GM21360 (cell line): Measurements from ENCODE around the gene LACRT.
"Not testable (repeated sequence)": the region's sequence is repeated elsewhere in the genome, so short reads cannot be mapped to it uniquely, and the experiment has no call there.

Source experiments
- ATAC-seq: cut with Tn5 transposase; IDR thresholded peaks from one replicate; pipeline ENCODE4 v1.9.1; 2021; ENCODE audit warnings: mild to moderate bottlenecking, moderate library complexity; ENCODE audit not compliant: unreplicated experiment

Gene LACRT

GRCh38 chr12:54641089-54641488, 6.4 kb upstream of the LACRT start:
- no peak for ATAC-seq

GRCh38 chr12:54639112-54639511, 4.4 kb upstream of the LACRT start:
- ATAC-seq: not testable (repeated sequence)

GRCh38 chr12:54631988-54632728, 2.5 kb downstream of the LACRT start:
- ATAC-seq: no peak

GRCh38 chr12:54631551-54631950, 3.1 kb downstream of the LACRT start:
- no peak for ATAC-seq

GRCh38 chr12:54629925-54630324, 4.8 kb downstream of the LACRT start:
- ATAC-seq: no peak

- no peak for ATAC-seq
These were observed 6.4 kb downstream of the LACRT start for GRCh38 chr12:54628186-54628846.

GRCh38 chr12:54627304-54627703, 7.4 kb downstream of the LACRT start:
- no peak for ATAC-seq

GRCh38 chr12:54625598-54625997, 9.1 kb downstream of the LACRT start:
- ATAC-seq: no peak

DNA sequence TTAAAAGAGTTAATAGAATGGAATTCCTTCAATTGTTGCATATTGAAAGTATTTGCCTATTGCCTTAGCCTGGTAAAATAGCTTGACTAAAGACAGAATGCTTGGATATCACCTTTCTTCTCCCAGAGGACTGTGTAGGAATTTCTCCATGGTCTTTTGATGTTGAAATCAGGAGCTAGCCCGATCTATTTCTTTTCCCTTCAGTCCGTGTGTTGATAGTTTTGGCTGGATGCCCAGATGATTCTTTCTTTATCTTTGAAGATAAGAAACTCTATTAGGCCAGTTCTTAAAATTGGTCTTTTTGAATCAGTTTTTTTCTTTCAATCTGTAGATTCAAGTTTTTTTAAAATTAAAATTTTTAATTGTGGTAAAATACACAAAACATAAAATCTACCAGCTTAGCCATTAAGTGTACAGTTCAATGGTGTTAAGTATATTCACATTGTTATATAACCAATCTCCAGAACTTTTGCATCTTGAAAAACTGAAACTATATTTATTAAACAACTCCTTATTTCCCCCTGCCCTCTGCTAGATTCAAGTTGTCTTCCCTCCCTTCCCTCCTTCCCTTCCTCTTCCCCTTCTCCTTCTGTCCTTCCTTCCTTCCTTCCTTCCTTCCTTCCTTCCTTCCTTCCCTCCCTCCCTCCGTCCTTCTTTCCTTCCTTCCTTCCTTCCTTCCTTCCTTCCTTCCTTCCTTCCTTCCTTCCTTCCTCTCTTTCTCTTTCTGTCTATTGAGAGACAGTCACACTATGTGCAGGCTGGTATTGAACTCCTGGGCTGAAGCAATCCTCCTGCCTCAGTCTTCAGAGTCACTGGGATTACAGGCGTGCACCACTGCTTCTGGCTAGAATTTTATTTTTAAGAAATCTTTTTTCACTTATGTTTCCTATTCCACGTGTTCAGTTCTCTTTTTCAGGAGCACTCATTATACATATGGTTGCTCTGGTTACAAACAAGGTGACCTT, 10.1 kb downstream of the LACRT start:
- no peak for ATAC-seq

- no peak for ATAC-seq
These were observed 12.1 kb downstream of the LACRT start for GRCh38 chr12:54622463-54623183.

- no peak for ATAC-seq
These were observed 17.6 kb downstream of the LACRT start for GRCh38 chr12:54616933-54617680.

DNA sequence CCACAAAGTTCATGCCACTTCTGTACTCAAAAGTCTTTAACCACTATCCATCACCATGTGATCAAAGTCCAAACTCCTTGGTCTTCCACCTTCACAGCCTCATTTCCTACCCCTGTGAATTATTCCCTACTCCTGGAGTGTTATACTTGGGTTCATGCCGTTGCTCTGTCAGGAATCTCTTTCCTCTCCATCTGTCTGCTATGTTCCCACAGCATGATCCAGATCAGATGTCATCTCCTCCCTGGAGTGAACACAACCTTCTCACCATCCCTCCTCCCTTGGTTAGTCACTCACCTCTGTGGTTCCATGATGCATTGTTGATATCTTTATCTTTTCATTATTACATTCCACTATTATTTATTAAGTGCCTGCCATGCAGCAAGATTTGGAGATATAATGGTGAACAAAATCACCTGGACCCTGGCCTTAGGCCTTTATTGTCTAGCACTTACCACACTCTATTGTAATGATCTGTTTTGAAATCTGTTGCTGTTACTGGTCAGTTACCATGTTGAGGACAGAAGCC, 22.4 kb downstream of the LACRT start:
- no peak for ATAC-seq

GRCh38 chr12:54611715-54612149, 23.0 kb downstream of the LACRT start:
- ATAC-seq: no peak

DNA sequence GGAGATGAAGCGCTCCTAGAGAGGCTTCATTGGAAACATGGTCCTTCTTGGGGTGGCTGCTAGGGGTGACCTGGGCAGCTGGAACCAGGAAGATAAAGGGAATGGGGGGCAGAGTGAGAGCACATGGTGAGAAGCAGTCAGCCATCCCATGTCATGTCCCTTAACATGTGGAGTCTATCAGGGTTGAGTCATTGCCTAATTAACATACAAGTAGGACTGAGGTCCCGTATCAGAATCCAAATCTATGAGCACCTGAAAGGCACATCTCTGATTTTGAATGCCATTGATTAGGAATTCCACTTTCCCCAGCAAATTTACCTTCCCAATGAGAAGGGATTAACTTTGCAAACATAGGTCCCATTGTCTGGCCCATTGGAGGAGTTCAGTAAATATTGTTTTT, 25.9 kb downstream of the LACRT start:
- ATAC-seq: no peak

GRCh38 chr12:54608156-54608555, 26.5 kb downstream of the LACRT start:
- no peak for ATAC-seq

GRCh38 chr12:54606556-54606955, 28.1 kb downstream of the LACRT start:
- ATAC-seq: no peak

DNA sequence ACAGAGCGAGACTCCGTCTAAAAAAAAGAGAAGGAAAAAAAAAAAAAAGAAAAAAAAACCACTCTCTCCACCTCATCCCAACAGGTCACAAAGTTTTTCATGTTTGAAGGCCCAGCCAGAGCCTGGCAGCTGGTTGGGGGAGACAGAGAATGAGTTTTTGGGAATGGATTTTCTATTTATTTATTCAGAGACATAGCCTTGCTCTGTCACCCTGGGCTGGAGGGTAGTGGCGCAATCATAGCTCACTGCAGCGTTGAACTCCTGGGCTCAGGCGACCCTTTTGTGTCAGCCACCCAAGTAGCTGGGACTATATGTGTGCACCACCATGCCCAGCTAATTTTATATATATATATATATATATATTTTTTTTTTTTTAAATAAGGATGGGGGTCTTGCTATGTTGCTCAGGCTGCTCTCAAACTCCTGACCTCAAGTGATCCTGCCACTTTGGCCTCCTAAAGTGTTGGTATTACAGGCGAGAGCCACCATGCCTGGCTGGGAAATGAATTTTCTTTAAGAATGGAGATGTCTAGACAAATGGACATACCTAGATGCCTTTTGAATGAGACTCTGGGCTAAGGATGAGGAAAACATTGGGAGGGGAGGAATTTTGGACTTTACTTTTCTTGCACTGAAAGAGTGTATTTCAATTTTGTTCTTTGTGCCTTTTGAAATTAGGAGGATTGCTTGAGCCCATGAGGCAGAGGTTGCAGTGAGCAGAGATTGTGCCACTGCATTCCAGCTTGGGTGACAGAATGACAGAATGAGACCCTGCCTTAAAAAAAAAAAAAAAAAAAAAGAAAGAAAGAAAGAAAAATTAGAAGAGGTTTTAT, 29.3 kb downstream of the LACRT start:
- ATAC-seq: no peak

DNA sequence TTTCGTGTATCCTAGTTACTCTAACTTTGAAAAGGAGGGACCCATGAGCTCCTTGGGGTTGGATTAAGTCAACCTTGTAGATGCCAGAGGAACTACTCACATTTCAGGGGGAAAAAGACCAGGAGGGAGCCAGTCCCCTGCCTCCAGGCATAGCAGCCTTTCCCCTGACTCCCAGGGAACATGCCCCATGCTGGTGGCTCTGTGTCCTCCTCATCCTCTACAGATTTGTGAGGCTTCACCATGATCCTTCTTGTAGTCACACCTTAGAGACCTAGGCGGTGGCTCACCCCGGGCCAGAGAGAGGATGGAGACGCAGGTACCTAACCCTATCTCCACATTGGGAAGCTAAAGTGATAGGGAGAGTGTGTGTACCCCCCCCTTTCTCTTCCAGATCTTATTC, 30.3 kb downstream of the LACRT start:
- ATAC-seq: no peak

GRCh38 chr12:54603872-54604271, 30.8 kb downstream of the LACRT start:
- ATAC-seq: no peak
